Activated CD4-positive, CD25-positive, alpha-beta regulatory T cell (primary cell): Measurements from ENCODE around the gene TEAD1.
"Not testable (repeated sequence)": the region's sequence is repeated elsewhere in the genome, so short reads cannot be mapped to it uniquely, and the experiment has no call there.

Source experiments
- DNase-seq, 4 experiments: peaks; one replicate each; lab custom pipeline; 2025; lab: John Stamatoyannopoulos, UW

Gene TEAD1

GRCh38 chr11:12737024-12737423, 62.8 kb downstream of the TEAD1 start:
- no peak for DNase-seq

- no peak for DNase-seq
Measured at GRCh38 chr11:12741671-12742216, 67.5 kb downstream of the TEAD1 start.

GRCh38 chr11:12743834-12744449, 69.7 kb downstream of the TEAD1 start:
- DNase-seq, result no peak

- no peak for DNase-seq
Measured at GRCh38 chr11:12744826-12745502, 70.7 kb downstream of the TEAD1 start.

- no peak for DNase-seq
Measured at GRCh38 chr11:12745787-12746186, 71.6 kb downstream of the TEAD1 start.

- no peak for DNase-seq
Measured at GRCh38 chr11:12746593-12747097, 72.4 kb downstream of the TEAD1 start.

- no peak for DNase-seq
Measured at GRCh38 chr11:12748561-12748960, 74.3 kb downstream of the TEAD1 start.

GRCh38 chr11:12749442-12749841, 75.2 kb downstream of the TEAD1 start:
- DNase-seq, result no peak

GRCh38 chr11:12750181-12750580, 76.0 kb downstream of the TEAD1 start:
- no peak for DNase-seq

GRCh38 chr11:12752868-12753524, 78.8 kb downstream of the TEAD1 start:
- DNase-seq, result no peak

GRCh38 chr11:12754021-12754420, 79.8 kb downstream of the TEAD1 start:
- no peak for DNase-seq

GRCh38 chr11:12754582-12755234, 80.5 kb downstream of the TEAD1 start:
- no peak for DNase-seq

GRCh38 chr11:12755510-12756453, 81.6 kb downstream of the TEAD1 start:
- no peak for DNase-seq

GRCh38 chr11:12756454-12756806, 82.2 kb downstream of the TEAD1 start:
- no peak for DNase-seq

- no peak for DNase-seq
Measured at GRCh38 chr11:12756867-12757266, 82.6 kb downstream of the TEAD1 start.

- no peak for DNase-seq
Measured at GRCh38 chr11:12757416-12757815, 83.2 kb downstream of the TEAD1 start.

- not testable (repeated sequence) for DNase-seq
Measured at GRCh38 chr11:12758117-12758516, 83.9 kb downstream of the TEAD1 start.

GRCh38 chr11:12761029-12761428, 86.8 kb downstream of the TEAD1 start:
- DNase-seq, result no peak

- no peak for DNase-seq
Measured at GRCh38 chr11:12762278-12762677, 88.1 kb downstream of the TEAD1 start.

GRCh38 chr11:12762696-12763324, 88.6 kb downstream of the TEAD1 start:
- DNase-seq, result no peak
